Glutamatergic neuron (in vitro differentiated cells): Measurements from ENCODE around the gene C6orf89. TPM values are rescaled to one million over a fixed set of nuclear protein-coding genes. Genes with fewer than 3 reads are reported as not detected.

ENCODE experiments used
- DNase-seq: peaks from one replicate; pipeline ENCODE4 v3.0.0; 2022
- H3K27ac Mint-ChIP-seq: one replicate; pipeline ENCODE4 v1.8.0; 2020; ENCODE audit warnings: mild to moderate bottlenecking, mixed read lengths, inconsistent platforms; ENCODE audit not compliant: unreplicated experiment
- H3K27me3 Mint-ChIP-seq: one replicate; pipeline ENCODE4 v1.8.0; 2020; ENCODE audit warnings: mild to moderate bottlenecking, moderate library complexity, mixed read lengths, inconsistent platforms; ENCODE audit not compliant: unreplicated experiment
- H3K36me3 Mint-ChIP-seq: one replicate; pipeline ENCODE4 v1.8.0; 2020; ENCODE audit warnings: mild to moderate bottlenecking, mixed read lengths, inconsistent platforms; ENCODE audit not compliant: unreplicated experiment
- H3K4me1 Mint-ChIP-seq: one replicate; pipeline ENCODE4 v1.8.0; 2020; ENCODE audit warnings: mild to moderate bottlenecking, low read depth, mixed read lengths, inconsistent platforms; ENCODE audit not compliant: unreplicated experiment
- H3K4me3 Mint-ChIP-seq: one replicate; pipeline ENCODE4 v1.8.0; 2020; ENCODE audit warnings: mild to moderate bottlenecking, mixed read lengths, inconsistent platforms; ENCODE audit not compliant: unreplicated experiment
- H3K9me3 Mint-ChIP-seq: one replicate; pipeline ENCODE4 v1.8.0; 2020; ENCODE audit warnings: mild to moderate bottlenecking, moderate library complexity, mixed read lengths, inconsistent platforms; ENCODE audit not compliant: unreplicated experiment
- total RNA-seq: library from RNA; stranded (reverse); fragmentation: NEBNext Ultra II Directional; extraction: Animal tissue kit (Norgen Biotek cat#: 25700); gene quantifications from one replicate; pipeline ENCODE4 v1.2.1, GENCODE V29; 2021; ENCODE audit not compliant: unreplicated experiment
- TF ChIP-seq, protein P1 (sequence below): fragments of 200-600 bp; sonication (generic); IDR thresholded peaks from one replicate; pipeline ENCODE4 v1.5.0; 2021; ENCODE audit not compliant: partially characterized antibody, unreplicated experiment

C6orf89 gene
- total RNA-seq, 1 donor from 2014 or later = 57.0 TPM

- Mint-ChIP-seq H3K9me3 (peaks cover 4% of the 10 kb centered on the region), H3K27me3 (peaks cover 6% of the 10 kb centered on the region), H3K36me3 (no peaks in the 10 kb centered on the region), H3K27ac (no peak overlapping the region), H3K4me3 (no peak overlapping the region), H3K4me1 (peaks cover 5% of the 10 kb centered on the region)
- TF ChIP-seq, protein P1, sequence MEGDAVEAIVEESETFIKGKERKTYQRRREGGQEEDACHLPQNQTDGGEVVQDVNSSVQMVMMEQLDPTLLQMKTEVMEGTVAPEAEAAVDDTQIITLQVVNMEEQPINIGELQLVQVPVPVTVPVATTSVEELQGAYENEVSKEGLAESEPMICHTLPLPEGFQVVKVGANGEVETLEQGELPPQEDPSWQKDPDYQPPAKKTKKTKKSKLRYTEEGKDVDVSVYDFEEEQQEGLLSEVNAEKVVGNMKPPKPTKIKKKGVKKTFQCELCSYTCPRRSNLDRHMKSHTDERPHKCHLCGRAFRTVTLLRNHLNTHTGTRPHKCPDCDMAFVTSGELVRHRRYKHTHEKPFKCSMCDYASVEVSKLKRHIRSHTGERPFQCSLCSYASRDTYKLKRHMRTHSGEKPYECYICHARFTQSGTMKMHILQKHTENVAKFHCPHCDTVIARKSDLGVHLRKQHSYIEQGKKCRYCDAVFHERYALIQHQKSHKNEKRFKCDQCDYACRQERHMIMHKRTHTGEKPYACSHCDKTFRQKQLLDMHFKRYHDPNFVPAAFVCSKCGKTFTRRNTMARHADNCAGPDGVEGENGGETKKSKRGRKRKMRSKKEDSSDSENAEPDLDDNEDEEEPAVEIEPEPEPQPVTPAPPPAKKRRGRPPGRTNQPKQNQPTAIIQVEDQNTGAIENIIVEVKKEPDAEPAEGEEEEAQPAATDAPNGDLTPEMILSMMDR = no peak
- no peak for DNase-seq
These were observed 18.1 kb upstream of the C6orf89 start for GRCh38 chr6:36867471-36868224.

GRCh38 chr6:36871686-36872085 is 14.1 kb upstream of the C6orf89 start:
- H3K36me3 Mint-ChIP-seq = no peaks in the 10 kb centered on the region
- no peak for DNase-seq
- peaks cover 7% of the 10 kb centered on the region for H3K4me1 Mint-ChIP-seq
- TF ChIP-seq, protein P1 = no peak
- H3K27me3 Mint-ChIP-seq = no peaks in the 10 kb centered on the region
- no peaks in the 10 kb centered on the region for H3K9me3 Mint-ChIP-seq
- H3K27ac Mint-ChIP-seq = no peak overlapping the region
- H3K4me3 Mint-ChIP-seq = no peak overlapping the region

- no peak for DNase-seq
- Mint-ChIP-seq H3K9me3 (no peaks in the 10 kb centered on the region), H3K27me3 (no peaks in the 10 kb centered on the region), H3K27ac (no peak overlapping the region), H3K4me1 (peaks cover 7% of the 10 kb centered on the region), H3K36me3 (no peaks in the 10 kb centered on the region), H3K4me3 (peak overlapping the region; percentile 99)
- TF ChIP-seq, protein P1 = no peak
These were observed 12.6 kb upstream of the C6orf89 start for GRCh38 chr6:36873115-36873514.

- no peak for DNase-seq
- peaks cover 7% of the 10 kb centered on the region for H3K4me1 Mint-ChIP-seq
- peak overlapping the region; percentile 99 for H3K27ac Mint-ChIP-seq
- no peaks in the 10 kb centered on the region for H3K9me3 Mint-ChIP-seq
- H3K36me3 Mint-ChIP-seq = no peaks in the 10 kb centered on the region
- peak overlapping the region; percentile 99 for H3K4me3 Mint-ChIP-seq
- no peaks in the 10 kb centered on the region for H3K27me3 Mint-ChIP-seq
- TF ChIP-seq, protein P1 = no peak
These were observed 11.9 kb upstream of the C6orf89 start for GRCh38 chr6:36873612-36874442.
